Measurements from ENCODE around the gene C7orf57. TPM values are rescaled to one million over a fixed set of nuclear protein-coding genes. Genes with fewer than 3 reads are reported as not detected.
A peak's percentile ranks its signal among the peaks of the same experiment; 100 is the strongest.
"Not testable (repeated sequence)": the region's sequence is repeated elsewhere in the genome, so short reads cannot be mapped to it uniquely, and the experiment has no call there.

Gene C7orf57
- total RNA-seq, 4 donors from 2014 or later, result 0.57 to 2.3 (median 1.0) TPM

DNA sequence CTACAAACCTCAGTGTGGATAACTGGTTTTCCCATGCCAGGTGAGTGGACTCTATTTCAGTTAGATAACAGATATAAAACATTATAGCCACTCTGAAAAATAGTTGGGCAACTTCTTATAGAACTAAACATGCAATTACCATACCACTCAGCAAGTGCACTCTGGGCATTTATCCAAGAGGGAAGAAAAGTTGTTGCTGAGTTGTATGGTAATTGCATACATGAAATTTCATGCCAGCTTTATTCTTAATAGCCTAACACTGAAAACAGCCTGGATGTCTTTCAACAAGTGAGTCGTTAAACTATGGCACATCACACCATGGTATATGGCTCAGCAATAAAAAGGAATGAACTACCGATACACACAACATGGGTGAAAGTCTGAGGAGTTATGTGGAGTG lies 43.1 kb downstream of the C7orf57 start:
- TF ChIP-seq, protein P1, sequence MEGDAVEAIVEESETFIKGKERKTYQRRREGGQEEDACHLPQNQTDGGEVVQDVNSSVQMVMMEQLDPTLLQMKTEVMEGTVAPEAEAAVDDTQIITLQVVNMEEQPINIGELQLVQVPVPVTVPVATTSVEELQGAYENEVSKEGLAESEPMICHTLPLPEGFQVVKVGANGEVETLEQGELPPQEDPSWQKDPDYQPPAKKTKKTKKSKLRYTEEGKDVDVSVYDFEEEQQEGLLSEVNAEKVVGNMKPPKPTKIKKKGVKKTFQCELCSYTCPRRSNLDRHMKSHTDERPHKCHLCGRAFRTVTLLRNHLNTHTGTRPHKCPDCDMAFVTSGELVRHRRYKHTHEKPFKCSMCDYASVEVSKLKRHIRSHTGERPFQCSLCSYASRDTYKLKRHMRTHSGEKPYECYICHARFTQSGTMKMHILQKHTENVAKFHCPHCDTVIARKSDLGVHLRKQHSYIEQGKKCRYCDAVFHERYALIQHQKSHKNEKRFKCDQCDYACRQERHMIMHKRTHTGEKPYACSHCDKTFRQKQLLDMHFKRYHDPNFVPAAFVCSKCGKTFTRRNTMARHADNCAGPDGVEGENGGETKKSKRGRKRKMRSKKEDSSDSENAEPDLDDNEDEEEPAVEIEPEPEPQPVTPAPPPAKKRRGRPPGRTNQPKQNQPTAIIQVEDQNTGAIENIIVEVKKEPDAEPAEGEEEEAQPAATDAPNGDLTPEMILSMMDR (IDR thresholded peaks at IDR 0.05), result no peak
- no peak for TF ChIP-seq POLR2A (IDR thresholded peaks at IDR 0.05)
- no peak for DNase-seq
- H3K27me3 ChIP-seq, result no peaks in the 10 kb centered on the region
- H3K27ac ChIP-seq, result peak overlapping the region in 3 of 4 donors; percentile 23 to 78 (median 65)
- H3K9me3 ChIP-seq, result no peaks in the 10 kb centered on the region
- no peaks in the 10 kb centered on the region for H3K36me3 ChIP-seq
- H3K4me3 ChIP-seq, result no peak overlapping the region
- intact Hi-C loops (cut with DNase I), result no loop called here
- H3K4me1 ChIP-seq, result peaks cover 4 to 49% (median 13%) of the 10 kb centered on the region in 3 donors
- WGBS, 2 donors, result 47 to 79% methylated on average over 2 of the region's 2 CpGs

DNA sequence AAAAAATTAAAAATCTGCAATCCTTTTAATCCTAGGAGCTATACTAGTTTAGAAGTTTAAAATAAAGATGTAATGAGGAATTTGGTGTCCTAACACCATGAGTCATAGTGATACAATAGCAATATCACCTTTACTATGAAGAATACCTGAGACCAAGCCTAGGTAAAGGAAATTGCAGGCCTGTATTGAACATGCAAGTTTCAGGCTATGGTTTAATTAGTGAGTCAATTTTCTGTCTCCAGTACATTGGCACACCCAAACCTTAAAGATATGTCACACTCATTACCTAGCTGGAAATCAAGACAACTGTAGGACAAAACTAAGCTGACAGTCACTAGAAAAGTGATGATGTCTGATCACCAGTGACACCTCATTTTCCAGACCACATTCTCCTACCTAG lies 47.0 kb downstream of the C7orf57 start:
- Histone ChIP-seq H3K27ac (peak overlapping the region; percentile 25 to 97 (median 74)), H3K4me1 (peaks cover 13 to 82% (median 47%) of the 10 kb centered on the region in 3 donors)
- H3K4me3 ChIP-seq; DNase-seq; H3K36me3 ChIP-seq; intact Hi-C loops (cut with DNase I); H3K9me3 ChIP-seq; H3K27me3 ChIP-seq: not testable (repeated sequence)

DNA sequence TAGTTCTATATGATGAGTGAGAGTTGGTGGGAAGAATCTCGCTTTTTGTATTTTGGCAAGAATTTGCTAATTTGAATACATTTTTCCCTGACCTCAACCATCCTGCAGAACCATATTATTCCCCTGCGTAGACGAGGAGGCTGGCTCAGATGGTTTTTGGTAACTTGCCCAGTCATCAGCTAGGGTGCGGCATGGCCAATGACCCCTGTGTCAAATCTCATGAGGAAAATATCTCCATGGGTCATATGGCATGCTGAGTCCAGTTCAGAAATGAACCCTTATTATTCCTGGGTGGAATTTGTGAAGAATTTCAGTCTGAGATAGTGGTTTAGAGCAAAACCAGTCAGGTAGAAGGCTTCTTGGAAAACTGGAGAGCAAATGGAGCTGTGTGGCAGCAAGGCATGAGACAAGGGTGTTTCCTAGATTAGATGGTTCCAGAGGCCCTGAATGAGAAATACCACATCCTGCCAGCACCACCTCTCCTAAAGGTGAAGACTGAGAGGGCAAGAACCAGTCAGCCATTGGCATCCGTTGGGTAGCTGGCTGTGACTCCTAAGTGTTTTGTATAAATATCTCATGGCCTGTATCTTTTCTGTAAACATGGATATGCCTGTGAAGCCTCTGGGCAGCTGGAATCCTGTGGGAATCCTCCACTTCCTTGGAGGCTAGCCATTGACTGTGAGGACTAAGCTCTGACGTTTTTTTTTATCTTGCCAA lies 47.9 kb downstream of the C7orf57 start:
- Histone ChIP-seq H3K4me1 (peaks cover 22 to 85% (median 56%) of the 10 kb centered on the region in 3 donors), H3K27me3 (no peaks in the 10 kb centered on the region), H3K9me3 (no peaks in the 10 kb centered on the region), H3K4me3 (no peak overlapping the region), H3K36me3 (no peaks in the 10 kb centered on the region), H3K27ac (peak overlapping the region; percentile 16 to 97 (median 54))
- intact Hi-C loops (cut with DNase I), result no loop called here
- TF ChIP-seq POLR2A (IDR thresholded peaks at IDR 0.05), result no peak
- TF ChIP-seq, protein P1 (IDR thresholded peaks at IDR 0.05), result no peak
- WGBS, 2 donors, result 62 to 83% methylated on average over 6 of the region's 6 CpGs
- DNase-seq, result no peak

DNA sequence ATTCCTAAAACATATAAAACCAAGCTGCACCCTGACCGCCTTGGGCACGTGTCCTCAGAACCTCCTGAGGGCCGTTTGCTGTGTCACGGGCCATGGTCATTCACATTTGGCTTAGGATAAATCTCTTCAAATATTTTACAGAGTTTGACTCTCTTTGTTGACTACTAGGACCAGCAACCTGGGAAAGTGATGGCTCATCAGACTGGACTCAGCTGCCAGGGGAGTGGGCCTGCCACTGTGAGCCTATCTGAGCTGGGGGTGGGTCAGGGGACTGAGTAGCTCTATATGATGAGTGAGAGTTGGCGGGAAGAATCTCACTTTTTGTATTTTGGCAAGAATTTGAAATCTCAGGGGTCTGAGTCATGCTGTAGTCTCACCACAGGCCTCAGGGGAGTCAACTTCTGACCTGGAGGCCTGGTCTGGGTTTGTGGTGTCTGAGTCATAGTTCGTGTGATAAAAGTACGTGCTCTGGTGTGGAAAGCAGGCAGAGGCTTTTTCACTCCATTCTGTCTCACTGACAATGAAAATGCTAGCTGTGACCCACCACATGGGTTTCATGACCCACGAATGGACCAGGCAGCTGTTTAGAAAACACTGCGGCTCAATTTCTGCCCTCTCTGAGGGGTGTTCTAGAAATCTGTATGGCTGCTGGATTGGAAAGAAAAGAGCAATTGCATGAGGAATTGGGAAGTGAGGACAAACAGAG lies 49.5 kb downstream of the C7orf57 start:
- Histone ChIP-seq H3K27ac (peak overlapping the region; percentile 89 to 98 (median 95)), H3K9me3 (no peaks in the 10 kb centered on the region), H3K27me3 (no peaks in the 10 kb centered on the region), H3K4me3 (no peak overlapping the region), H3K36me3 (no peaks in the 10 kb centered on the region), H3K4me1 (peaks cover 28 to 79% (median 54%) of the 10 kb centered on the region in 3 donors)
- 25 to 35% methylated on average over 9 of the region's 9 CpGs for WGBS, 2 donors
- DNase-seq, result peak; percentile 18
- intact Hi-C loops (cut with DNase I), result no loop called here
- TF ChIP-seq POLR2A (IDR thresholded peaks at IDR 0.05), result peak in 1 of 4 donors; percentile 34
- TF ChIP-seq, protein P1 (IDR thresholded peaks at IDR 0.05), result no peak

DNA sequence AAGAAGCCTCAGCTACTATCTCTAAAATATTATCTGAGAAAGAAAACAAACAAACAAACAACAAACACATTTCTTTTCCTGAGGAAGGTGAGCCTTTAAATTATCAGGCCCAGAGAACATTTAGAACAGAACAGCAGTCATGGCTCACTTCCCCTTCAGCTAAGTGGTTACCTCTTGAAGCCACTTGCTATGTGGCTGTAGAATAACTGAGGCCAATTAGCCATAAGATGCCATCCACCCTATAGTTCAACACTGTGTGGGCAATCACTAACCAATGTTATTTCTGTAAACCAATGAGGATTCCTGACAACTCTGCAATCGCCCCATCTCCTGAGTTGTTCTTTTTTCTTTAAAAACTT lies 50.1 kb downstream of the C7orf57 start:
- intact Hi-C loops (cut with DNase I), result no loop called here
- DNase-seq, result no peak
- TF ChIP-seq, protein P1 (IDR thresholded peaks at IDR 0.05), result no peak
- no peak for TF ChIP-seq POLR2A (IDR thresholded peaks at IDR 0.05)
- H3K4me3 ChIP-seq, result no peak overlapping the region
- H3K36me3 ChIP-seq, result peaks cover 0 to 4% (median 0%) of the 10 kb centered on the region in 3 donors
- no peaks in the 10 kb centered on the region for H3K27me3 ChIP-seq
- H3K4me1 ChIP-seq, result peaks cover 28 to 80% (median 59%) of the 10 kb centered on the region in 3 donors
- WGBS, 2 donors, result 86 to 87% methylated on average over 1 of the region's 1 CpG
- peak overlapping the region; percentile 89 to 98 (median 95) for H3K27ac ChIP-seq
- H3K9me3 ChIP-seq, result no peaks in the 10 kb centered on the region
